ENCODE data around the gene ZNF606.

Gene ZNF606

GRCh38 chr19:57927587-57927986 lies 75.0 kb downstream of the ZNF606 start:
- H3K27me3 Mint-ChIP-seq, result no peaks in the 10 kb centered on the region
- H3K27ac Mint-ChIP-seq, result no peak overlapping the region
- CTCF ChIA-PET, result no interaction called here
- peaks cover 38% of the 10 kb centered on the region for H3K36me3 Mint-ChIP-seq
- peaks cover 66% of the 10 kb centered on the region for H3K9me3 Mint-ChIP-seq
- no peak overlapping the region for H3K4me3 Mint-ChIP-seq
- H3K4me1 Mint-ChIP-seq, result no peaks in the 10 kb centered on the region
- DNase-seq, result no peak

All from activated naive CD4-positive, alpha-beta T cell treated with anti-CD3 and anti-CD28 coated beads, Interleukin-2, amount 10 ng/mL, durations not matched to agents 7 days and 5 days (primary cell).